Activated CD4-positive, CD25-positive, alpha-beta regulatory T cell treated with anti-CD3 and anti-CD28 coated beads, Interleukin-2, amount 50 U/mL, for 24 hours (primary cell): ENCODE results near the gene RASEF.
"Not testable (repeated sequence)": the region's sequence is repeated elsewhere in the genome, so short reads cannot be mapped to it uniquely, and the experiment has no call there.

Source experiments
- ATAC-seq, 2 donors: fragments of 150-1000 bp; cut with Tn5 transposase; one replicate each; pipeline ENCODE4 v1.10.0; 2021; ENCODE audit warnings: mild to moderate bottlenecking in 1 of 2, moderate library complexity in 1 of 2

The RASEF gene

DNA sequence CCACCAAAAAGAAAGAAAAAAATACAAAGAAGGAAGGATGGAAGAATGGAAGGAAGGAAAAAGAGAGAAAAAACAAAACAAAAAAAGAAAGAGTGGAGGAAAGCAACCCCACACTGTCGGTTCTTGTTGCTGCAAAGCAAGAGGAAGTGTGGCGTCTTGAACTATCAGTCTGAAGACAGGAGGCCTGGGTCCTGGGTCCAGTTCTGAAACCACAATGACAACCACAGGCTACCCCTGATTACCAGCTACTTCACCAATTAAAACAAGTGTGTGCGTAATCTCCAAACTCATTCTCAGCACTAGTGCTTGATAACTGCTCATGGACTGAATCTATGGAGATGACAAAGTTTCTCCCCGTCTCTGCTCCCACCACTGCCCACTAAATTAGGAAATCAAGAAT lies 93.7 kb downstream of the RASEF start:
- ATAC-seq, result no peak

DNA sequence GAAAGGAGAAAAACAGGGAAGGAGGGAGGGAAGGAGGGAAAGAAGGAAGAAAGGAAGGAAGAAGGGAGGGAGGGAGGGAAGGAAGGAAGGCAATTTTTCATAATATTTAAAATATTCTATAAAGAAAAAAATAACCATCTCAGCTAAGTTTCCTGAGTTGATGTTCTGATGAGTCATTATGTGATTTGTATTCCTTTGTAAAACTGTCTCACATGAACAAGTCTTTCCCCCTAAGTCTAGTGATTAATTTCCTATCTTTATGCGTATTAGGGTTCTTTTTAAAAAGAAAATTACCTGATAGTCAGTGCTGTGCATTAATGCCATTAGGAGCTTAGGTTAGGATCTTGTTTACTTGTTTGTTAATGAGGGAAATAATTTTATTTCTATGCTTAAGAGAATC lies 94.1 kb downstream of the RASEF start:
- ATAC-seq, result no peak

DNA sequence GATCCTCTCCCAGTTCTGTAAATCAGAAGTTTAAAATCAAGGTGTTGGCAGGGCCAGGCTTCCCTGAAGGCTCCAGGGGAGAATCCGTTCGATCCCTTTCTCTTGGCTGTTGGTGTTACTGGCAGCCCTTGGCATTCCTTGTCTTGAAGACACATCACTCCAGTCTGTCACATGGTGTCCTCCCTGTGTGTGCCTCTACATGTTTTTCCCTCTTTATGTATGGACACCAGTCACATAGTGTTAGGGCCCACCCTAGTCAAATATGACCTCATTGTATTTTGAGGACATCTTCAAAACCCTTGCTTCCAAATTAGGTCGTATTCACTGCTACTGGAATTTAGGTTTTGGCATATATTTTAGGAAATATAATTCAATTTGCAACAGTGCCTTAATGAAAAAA lies 94.6 kb downstream of the RASEF start:
- no peak for ATAC-seq

DNA sequence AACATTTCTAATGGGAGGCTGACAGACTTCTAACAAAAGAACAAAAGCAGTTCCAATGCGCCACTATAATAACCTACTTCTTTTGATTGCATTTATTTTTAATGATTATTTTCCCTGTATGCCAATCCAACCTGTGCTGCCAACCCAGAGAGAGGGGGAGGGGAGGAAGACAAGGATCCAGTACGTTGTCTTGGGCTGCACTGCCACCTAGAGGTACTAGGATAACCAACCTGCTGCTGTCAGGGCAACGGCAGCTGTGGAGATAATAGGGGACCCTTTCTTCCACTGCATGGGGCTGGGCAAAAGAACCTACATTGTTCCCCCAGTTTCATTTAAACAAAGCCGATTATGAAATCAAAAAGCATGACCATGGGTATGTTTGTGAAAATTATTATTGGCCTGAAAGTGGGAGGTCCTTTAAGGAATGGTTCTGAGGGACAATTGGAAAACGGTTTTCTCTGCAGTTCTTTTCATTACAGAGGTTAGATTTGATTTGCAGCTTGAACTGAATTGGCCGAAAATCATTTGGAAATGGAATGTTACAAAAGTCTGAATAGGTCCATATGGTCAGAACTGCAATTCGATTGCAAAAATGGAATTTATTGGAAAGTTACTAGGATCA lies 101.3 kb downstream of the RASEF start:
- no peak for ATAC-seq

DNA sequence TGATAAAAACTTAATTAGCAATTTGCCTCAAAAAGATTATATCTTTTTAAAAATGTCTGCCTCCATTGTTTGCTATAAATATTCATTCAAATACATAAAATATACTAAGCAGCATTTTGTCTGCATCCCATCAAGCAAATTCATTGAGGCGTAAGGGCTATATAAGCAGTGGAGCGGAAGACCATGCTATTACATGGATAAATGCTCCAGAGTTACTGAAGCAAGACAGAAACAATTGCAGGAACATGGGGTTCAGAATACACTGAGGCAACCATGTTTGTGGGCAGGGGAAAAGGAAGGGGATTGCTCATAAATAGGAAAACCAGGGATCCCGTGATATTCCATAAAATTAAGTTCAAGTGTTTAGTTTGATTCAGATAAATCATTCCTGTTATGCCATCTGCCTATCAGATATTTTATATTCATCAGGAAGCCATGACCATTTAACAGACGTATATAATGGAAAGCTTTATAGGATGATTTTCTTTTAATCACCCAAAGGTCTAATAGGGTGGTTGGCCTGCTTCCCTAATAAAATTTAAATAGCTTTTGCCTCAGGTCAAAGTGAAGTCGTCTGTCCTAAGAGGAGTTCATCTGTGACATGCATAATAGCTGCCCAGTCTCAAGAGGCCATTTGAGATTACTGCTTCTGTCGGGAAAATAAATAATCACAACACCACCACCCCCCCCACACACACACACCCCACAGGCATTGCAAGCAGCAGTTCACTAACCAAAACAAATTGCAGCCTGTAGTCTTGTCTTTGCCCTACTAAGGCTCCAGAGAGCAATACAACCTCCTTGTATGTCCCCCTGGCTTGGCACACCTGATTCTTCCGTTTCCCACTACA lies 105.2 kb downstream of the RASEF start:
- ATAC-seq, result no peak

DNA sequence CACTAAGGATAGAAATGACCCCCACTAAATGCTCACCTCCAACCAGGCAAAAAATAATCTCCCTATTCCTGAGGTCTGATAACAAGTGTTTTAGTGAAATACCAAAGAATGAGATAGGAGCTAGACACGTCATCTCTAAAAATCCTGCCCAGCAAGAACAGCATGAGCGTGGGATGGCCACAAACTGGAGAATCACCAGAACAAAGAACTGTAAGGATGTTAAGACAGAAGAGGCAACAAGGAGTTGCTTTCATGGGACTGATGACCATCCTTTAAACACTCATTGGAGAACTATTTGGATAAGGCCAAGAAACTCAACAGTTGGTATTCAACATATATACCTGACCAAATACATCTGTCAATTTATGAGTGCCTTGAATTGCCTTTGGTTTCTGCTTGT lies 113.7 kb downstream of the RASEF start:
- ATAC-seq, result no peak

DNA sequence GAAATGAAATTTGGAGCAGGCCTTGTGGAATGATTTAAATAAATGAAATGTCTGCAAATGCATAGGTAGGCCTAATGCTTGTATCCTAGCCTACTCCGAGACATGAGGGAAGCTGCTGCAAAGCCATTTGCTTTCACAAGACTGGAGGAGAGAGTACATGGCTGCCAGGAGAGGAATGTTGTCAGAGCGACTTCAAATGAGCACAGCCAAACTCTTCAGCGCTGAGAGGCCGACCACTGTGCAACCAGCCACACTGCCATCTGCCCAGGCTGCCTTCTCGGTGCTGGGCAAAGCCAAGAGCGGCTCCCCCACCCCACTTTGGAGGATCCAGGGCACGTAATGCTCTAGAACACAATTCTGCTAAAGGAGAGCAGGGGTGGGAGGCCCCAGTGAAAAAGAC lies 122.6 kb downstream of the RASEF start:
- ATAC-seq, result no peak

DNA sequence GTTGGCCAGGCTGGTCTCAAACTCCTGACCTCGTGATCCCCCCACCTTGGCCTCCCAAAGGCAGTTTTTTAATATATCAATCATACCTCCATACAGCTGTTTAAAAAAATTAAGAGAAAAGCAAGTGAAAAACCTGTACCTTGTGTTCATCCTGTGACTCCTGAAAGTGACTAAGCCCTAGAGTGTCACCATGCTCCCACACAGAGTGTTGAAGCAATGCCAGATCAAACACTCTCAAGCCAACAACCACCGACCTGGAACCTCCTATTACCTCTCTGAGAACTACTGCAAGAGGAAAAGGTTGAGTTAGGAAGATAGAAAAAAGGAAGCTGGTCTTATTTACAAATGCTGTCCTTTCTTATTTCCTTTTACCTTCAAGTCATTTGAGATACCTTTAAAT lies 123.5 kb downstream of the RASEF start:
- ATAC-seq, result no peak

DNA sequence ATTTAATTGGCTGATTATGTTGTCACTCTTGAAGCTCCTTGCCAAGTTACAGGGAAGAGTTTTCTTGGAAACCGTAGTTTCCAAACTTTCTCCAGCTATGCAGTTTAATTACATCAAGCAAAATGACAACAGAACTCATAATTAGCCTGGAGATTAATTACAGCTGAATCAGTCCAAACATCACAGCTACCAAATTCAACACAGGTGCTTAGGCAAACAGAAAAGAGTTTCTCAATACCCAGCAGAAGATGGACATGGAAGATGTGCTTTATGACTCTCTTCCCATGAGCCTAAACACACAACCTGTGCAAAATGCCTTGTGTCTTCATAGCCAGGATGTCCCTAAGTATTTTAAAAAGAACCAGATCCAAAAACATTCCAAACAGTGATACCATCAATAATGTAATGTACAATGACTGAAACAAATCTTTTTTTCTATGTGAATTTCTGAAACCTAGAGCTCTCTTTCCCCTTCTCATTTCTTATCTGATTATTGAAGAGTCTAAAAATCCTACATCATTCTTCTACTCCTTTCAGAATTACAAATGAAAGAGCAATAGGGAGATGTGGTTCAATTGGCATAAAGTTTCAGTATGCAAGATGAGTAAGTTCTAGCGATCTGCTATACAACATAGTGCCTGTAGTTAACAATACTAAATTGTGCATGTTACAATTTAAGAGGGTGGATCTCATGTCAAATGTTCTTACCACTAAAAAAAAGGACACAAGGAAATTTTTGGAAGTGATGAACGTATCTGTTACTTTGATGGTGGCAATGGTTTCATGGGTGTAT lies 124.3 kb downstream of the RASEF start:
- no peak for ATAC-seq

DNA sequence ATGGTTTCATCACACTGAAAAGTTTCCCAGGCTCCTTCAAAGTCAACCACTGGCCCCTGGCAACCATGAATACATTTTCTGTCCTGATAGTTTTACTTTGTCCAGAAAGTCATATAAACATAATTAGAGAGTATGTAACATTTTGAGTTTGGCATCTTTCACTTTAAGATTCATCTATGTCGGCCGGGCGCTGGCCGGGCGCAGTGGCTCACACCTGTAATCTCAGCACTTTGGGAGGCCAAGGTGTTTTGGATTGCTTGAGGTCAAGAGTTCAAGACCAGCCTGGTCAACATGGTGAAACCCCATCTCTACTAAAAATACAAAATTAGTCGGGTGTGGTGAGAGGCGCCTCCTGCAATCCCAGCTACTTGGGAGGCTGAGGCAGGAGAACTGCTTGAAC lies 126.4 kb downstream of the RASEF start:
- not testable (repeated sequence) for ATAC-seq

DNA sequence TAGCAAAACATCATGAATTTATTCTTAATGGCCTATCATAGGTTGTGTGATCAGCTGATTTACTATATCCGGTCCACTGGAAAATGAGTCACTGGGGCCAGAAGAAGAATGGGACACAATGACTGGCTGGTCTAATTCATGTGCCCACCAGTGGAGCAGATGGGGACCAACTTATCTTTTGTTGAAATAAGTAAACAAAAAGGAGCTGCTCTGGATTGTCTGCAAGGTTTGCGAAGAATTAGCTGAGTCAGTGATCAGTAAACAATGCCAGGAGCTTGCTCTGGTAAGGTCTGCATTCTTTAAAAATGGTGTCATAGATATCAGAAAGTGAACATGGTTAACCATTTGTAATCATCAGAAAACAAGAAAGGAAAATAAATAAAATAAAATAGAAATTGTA lies 128.0 kb downstream of the RASEF start:
- no peak for ATAC-seq

DNA sequence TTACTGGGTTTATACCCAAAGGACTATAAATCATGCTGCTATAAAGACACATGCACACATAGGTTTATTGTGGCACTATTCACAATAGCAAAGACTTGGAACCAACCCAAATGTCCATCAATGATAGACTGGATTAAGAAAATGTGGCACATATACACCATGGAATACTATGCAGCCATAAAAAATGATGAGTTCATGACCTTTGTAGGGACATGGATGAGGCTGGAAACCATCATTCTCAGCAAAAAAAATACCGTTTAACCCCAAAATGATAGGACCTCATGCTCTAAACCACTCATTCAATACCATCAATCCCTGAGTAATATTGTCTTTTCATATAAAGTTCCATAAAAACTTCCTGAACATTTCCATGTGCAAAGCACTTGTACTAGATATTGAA lies 128.9 kb downstream of the RASEF start:
- not testable (repeated sequence) for ATAC-seq

DNA sequence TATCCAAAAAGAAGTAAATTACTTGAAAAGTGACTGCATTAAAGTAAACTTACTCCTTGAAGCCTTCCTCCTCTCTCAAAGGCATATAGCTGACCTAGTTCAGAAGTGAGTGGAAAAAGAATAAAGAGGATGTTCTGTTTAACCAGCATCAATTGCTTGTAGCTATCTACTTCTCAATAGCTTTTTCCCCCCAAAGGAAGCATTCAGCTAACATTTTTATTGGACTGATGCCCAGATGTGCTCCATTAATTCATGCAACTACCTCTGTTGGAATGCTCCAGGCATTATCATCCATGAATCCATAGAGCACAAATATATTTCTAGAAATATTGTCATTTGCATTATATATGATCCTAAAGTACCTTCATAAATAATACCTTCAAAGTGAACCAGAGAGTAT lies 132.8 kb downstream of the RASEF start:
- no peak for ATAC-seq
